HCT116 (cell line): Measurements from ENCODE around the gene SLAIN2.

ENCODE experiments used
- CEBPB ChIP-seq: IDR thresholded peaks from 2 replicates; pipeline ENCODE4 v1.6.1; 2012; ENCODE audit warnings: low read depth
- CTCF ChIP-seq, 3 experiments: fragments of 200-600 bp in 1 of 3; sonication (generic) in 1 of 3; IDR thresholded peaks in 2 of 3; conservative IDR thresholded peaks in 1 of 3; 2 replicates each; pipeline ENCODE4 v1.5.1; 2012 to 2017; ENCODE audit warnings: low read depth in 2 of 3, low read length in 2 of 3, antibody characterized with exemption in 1 of 3, borderline replicate concordance in 1 of 3, control low read depth in 1 of 3, mild to moderate bottlenecking in 1 of 3, mixed read lengths in 1 of 3, mixed run types in 1 of 3, moderate library complexity in 1 of 3; ENCODE audit not compliant: insufficient read depth in 1 of 3
- ELF1 ChIP-seq: IDR thresholded peaks from 2 replicates; pipeline ENCODE4 v1.6.1; 2012; ENCODE audit warnings: low read depth, borderline replicate concordance
- EZH2 ChIP-seq: fragments of 200-600 bp; sonication (generic); IDR thresholded peaks from 2 replicates; pipeline ENCODE4 v1.6.1; 2017; ENCODE audit warnings: antibody characterized with exemption, mixed run types
- EZH2phosphoT487 ChIP-seq: fragments of 200-600 bp; IDR thresholded peaks from 2 replicates; pipeline ENCODE4 v1.6.1; 2018; ENCODE audit warnings: antibody characterized with exemption, borderline replicate concordance
- JUND ChIP-seq: IDR thresholded peaks from 2 replicates; pipeline ENCODE4 v1.6.1; 2012
- POLR2A ChIP-seq: IDR thresholded peaks from 2 replicates; pipeline ENCODE4 v1.7.0; 2011; ENCODE audit warnings: borderline replicate concordance; ENCODE audit not compliant: insufficient read depth, insufficient read length; ENCODE audit errors: extremely low read depth
- POLR2AphosphoS5 ChIP-seq: IDR thresholded peaks from 2 replicates; pipeline ENCODE4 v1.6.1; 2011; ENCODE audit warnings: mild to moderate bottlenecking, low read depth, low read length, moderate library complexity
- RAD21 ChIP-seq: IDR thresholded peaks from 2 replicates; pipeline ENCODE4 v1.6.1; 2012; ENCODE audit warnings: low read depth, mild to moderate bottlenecking
- SIN3A ChIP-seq: IDR thresholded peaks from 2 replicates; pipeline ENCODE4 v1.6.1; 2012; ENCODE audit warnings: low read depth
- SRF ChIP-seq: IDR thresholded peaks from 2 replicates; pipeline ENCODE4 v1.6.1; 2012; ENCODE audit warnings: low read depth
- YY1 ChIP-seq: IDR thresholded peaks from 2 replicates; pipeline ENCODE4 v1.6.1; 2011; ENCODE audit warnings: low read length, low read depth, moderate library complexity, mild to moderate bottlenecking; ENCODE audit not compliant: insufficient replicate concordance; ENCODE audit errors: extremely low read depth
- ZBTB33 ChIP-seq: IDR thresholded peaks from 2 replicates; pipeline ENCODE4 v1.6.1; 2011; ENCODE audit warnings: mild to moderate bottlenecking, low read length, moderate library complexity; ENCODE audit not compliant: insufficient replicate concordance; ENCODE audit errors: extremely low read depth
- ZFX ChIP-seq: fragments of 450-650 bp; IDR thresholded peaks from 2 replicates; pipeline ENCODE4 v1.6.1; 2017

GRCh38 chr4:48334236-48334635 is 7.1 kb upstream of the SLAIN2 start:
- TF ChIP-seq ELF1 = no peak
- no peak for TF ChIP-seq EZH2
- TF ChIP-seq CTCF (IDR thresholded peaks at IDR 0.05 in 2 of 3, conservative IDR thresholded peaks at IDR 0.05 in 1 of 3; ENCODE audit: borderline replicate concordance in 1 of 3, insufficient read depth in 1 of 3, low read depth in 2 of 3, low read length in 2 of 3) = no peak
- no peak for TF ChIP-seq RAD21
- TF ChIP-seq SIN3A = no peak
- no peak for TF ChIP-seq POLR2A
- TF ChIP-seq ZBTB33 = no peak
- TF ChIP-seq POLR2AphosphoS5 = no peak
- no peak for TF ChIP-seq SRF
- TF ChIP-seq ZFX = no peak
- TF ChIP-seq JUND = no peak
- TF ChIP-seq CEBPB = no peak
- TF ChIP-seq EZH2phosphoT487 = no peak
- no peak for TF ChIP-seq YY1
